Measurements from ENCODE around the gene TUBGCP5. TPM values are rescaled to one million over a fixed set of nuclear protein-coding genes. Genes with fewer than 3 reads are reported as not detected.

TUBGCP5 gene
- total and polyA plus RNA-seq, 10 of the 15 experiments (the other 5 are each of a cell fraction or from before 2014, with no cell fraction given), result 6.4 to 29.2 (median 20.2) TPM

GRCh38 chr15:23067416-23067815 is 28.0 kb upstream of the TUBGCP5 start:
- BruUV-seq (replicated peaks), result no TSS peak
- intact Hi-C loops (cut with micrococcal nuclease; ENCODE audit: unreplicated experiment) (no loop called here), in situ Hi-C loops (cut with MboI) (loop anchor here (5.0 kb wide), 1 partner anchor 60 kb away; no protein-coding TSS in a partner anchor)
- no peak overlapping the region for H3K27ac ChIP-seq (ENCODE audit: control insufficient read depth, insufficient read depth)
- no peak overlapping the region for H2AFZ ChIP-seq (ENCODE audit: control insufficient read depth, low read depth, low read length)
- H3K36me3 ChIP-seq (ENCODE audit: control insufficient read depth in 2 of 2, insufficient read depth in 2 of 2, low read length in 1 of 2), result no peaks in the 10 kb centered on the region
- H3K9me3 ChIP-seq (replicated peaks; ENCODE audit: control insufficient read depth, insufficient read depth, low read length), result no peaks in the 10 kb centered on the region
- no peak overlapping the region for H3K4me2 ChIP-seq (ENCODE audit: control insufficient read depth, insufficient read depth)
- 81% methylated on average over 15 of the region's 15 CpGs for WGBS (ENCODE audit: insufficient coverage, insufficient replicate concordance, low lambda C conversion rate, missing lambda C conversion rate)
- TF ChIP-seq PRDM15 (CRISPR knock-in tag; IDR thresholded peaks at IDR 0.05) (no peak), NFXL1 (IDR thresholded peaks at IDR 0.05; ENCODE audit: borderline replicate concordance) (no peak), RBBP5 (conservative IDR thresholded peaks at IDR 0.05) (no peak), SMAD5 (IDR thresholded peaks at IDR 0.05; ENCODE audit: low read depth) (no peak), BRCA1 (IDR thresholded peaks at IDR 0.05; ENCODE audit: low read depth, low read length) (no peak), ZNF274 (IDR thresholded peaks at IDR 0.05; ENCODE audit: insufficient read depth, insufficient read length) (no peak)
- POLR2A ChIA-PET, result no interaction called here
- CTCF ChIA-PET, result no interaction called here
- H3K79me2 ChIP-seq (ENCODE audit: control insufficient read depth, insufficient read depth, low read length), result no peaks in the 10 kb centered on the region
- RAD21 ChIA-PET (ENCODE audit: unreplicated experiment), result no interaction called here
- ATAC-seq (no peak), FAIRE-seq (no peak), DNase-seq (ENCODE audit: low read depth, low spot score) (no peak)
- H3K4me3 ChIP-seq, result no peak overlapping the region
- H3K9ac ChIP-seq (ENCODE audit: control insufficient read depth, insufficient read depth, low read length), result no peak overlapping the region
- H4K20me1 ChIP-seq (ENCODE audit: control insufficient read depth, insufficient read depth), result no peaks in the 10 kb centered on the region
- SMC1A ChIA-PET (ENCODE audit: uncharacterized antibody, unreplicated experiment), result no interaction called here
- no peaks in the 10 kb centered on the region for H3K27me3 ChIP-seq (replicated peaks in 1 of 2; ENCODE audit: control insufficient read depth in 2 of 2, insufficient read depth in 2 of 2, low read length in 1 of 2)
- no peaks in the 10 kb centered on the region for H3K4me1 ChIP-seq (ENCODE audit: control insufficient read depth, insufficient read depth, low read length)
